Gastrocnemius medialis (tissue), 4 donors: Measurements from ENCODE around the gene AAMDC.

Source experiments
- POLR2A ChIP-seq, 2 donors: fragments of 450-650 bp; IDR thresholded peaks; one replicate each; pipeline ENCODE4 v1.6.1; 2017; ENCODE audit warnings: antibody characterized with exemption in 2 of 2, mild to moderate bottlenecking in 2 of 2, moderate library complexity in 2 of 2
- TF ChIP-seq, protein P1 (sequence below), 5 experiments: fragments of 450-650 bp in 3 of 5; fragments of 200-600 bp in 2 of 5; sonication (generic) in 2 of 5; IDR thresholded peaks in 4 of 5; conservative IDR thresholded peaks in 1 of 5; 1 replicate in 4 of 5; 2 replicates in 1 of 5; pipeline ENCODE4 v1.5.1; 2016 to 2019; ENCODE audit warnings: antibody characterized with exemption in 5 of 5, mild to moderate bottlenecking in 3 of 5, moderate library complexity in 3 of 5

DNA sequence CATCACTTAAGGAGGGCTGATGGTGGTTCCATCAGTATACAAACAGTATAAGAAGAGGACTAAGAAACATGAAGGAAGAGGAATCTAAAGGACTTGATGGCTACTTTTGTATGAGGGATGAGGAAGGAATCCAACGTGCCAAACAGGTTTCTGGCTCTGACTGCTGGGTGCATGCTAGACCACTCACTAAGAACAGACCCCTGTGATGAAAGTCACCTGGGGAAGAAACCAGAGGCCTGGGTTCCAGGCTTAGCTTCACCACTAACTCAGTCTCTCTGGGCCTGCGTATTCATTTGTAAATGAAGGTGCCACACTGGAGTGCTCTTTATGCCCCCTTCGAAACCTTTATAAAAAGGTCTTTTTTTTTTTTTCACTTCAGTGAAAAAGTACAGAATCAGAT, 55.1 kb downstream of the AAMDC start:
- TF ChIP-seq, protein P1, sequence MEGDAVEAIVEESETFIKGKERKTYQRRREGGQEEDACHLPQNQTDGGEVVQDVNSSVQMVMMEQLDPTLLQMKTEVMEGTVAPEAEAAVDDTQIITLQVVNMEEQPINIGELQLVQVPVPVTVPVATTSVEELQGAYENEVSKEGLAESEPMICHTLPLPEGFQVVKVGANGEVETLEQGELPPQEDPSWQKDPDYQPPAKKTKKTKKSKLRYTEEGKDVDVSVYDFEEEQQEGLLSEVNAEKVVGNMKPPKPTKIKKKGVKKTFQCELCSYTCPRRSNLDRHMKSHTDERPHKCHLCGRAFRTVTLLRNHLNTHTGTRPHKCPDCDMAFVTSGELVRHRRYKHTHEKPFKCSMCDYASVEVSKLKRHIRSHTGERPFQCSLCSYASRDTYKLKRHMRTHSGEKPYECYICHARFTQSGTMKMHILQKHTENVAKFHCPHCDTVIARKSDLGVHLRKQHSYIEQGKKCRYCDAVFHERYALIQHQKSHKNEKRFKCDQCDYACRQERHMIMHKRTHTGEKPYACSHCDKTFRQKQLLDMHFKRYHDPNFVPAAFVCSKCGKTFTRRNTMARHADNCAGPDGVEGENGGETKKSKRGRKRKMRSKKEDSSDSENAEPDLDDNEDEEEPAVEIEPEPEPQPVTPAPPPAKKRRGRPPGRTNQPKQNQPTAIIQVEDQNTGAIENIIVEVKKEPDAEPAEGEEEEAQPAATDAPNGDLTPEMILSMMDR (IDR thresholded peaks at IDR 0.05 in 4 of 5, conservative IDR thresholded peaks at IDR 0.05 in 1 of 5), result no peak
- no peak for TF ChIP-seq POLR2A (IDR thresholded peaks at IDR 0.05)
